Neural progenitor cell (in vitro differentiated cells): Measurements from ENCODE around the gene SMC6.

Experiments used
- CTCF ChIP-seq: fragments of 200-600 bp; sonication (generic); IDR thresholded peaks from 2 replicates; pipeline ENCODE4 v1.5.1; 2017; ENCODE audit warnings: antibody characterized with exemption, mild to moderate bottlenecking
- EZH2 ChIP-seq: fragments of 200-600 bp; sonication (generic); IDR thresholded peaks from 2 replicates; pipeline ENCODE4 v1.6.1; 2017; ENCODE audit warnings: antibody characterized with exemption, mild to moderate bottlenecking, moderate library complexity

GRCh38 chr2:17800693-17801458 is 47.3 kb upstream of the SMC6 start:
- no peak for TF ChIP-seq EZH2
- no peak for TF ChIP-seq CTCF
